Measurements from ENCODE around the gene AKT2. TPM values are rescaled to one million over a fixed set of nuclear protein-coding genes. Genes with fewer than 3 reads are reported as not detected.

The AKT2 gene
- total and polyA plus RNA-seq, 10 of the 15 experiments (the other 5 are each of a cell fraction or from before 2014, with no cell fraction given): 1.0 to 185 (median 71.5) TPM

- 83% methylated on average over 4 of the region's 4 CpGs for WGBS (ENCODE audit: insufficient coverage, insufficient replicate concordance, low lambda C conversion rate, missing lambda C conversion rate)
- ChIA-PET CTCF (no interaction called here), RAD21 (ENCODE audit: unreplicated experiment) (no interaction called here), POLR2A (no interaction called here), SMC1A (ENCODE audit: uncharacterized antibody, unreplicated experiment) (interaction anchor here (1.0 to 1.7 kb wide), 2 partner anchors 156 to 334 kb away, joined by 3 to 4 read pairs; no protein-coding TSS in a partner anchor)
- H3K9me3 ChIP-seq (replicated peaks; ENCODE audit: control insufficient read depth, insufficient read depth, low read length): no peaks in the 10 kb centered on the region
- TF ChIP-seq NRF1 (conservative IDR thresholded peaks at IDR 0.05; ENCODE audit: low read depth, low read length): no peak
- no peak for TF ChIP-seq E4F1 (IDR thresholded peaks at IDR 0.05; ENCODE audit: borderline replicate concordance, partially characterized antibody)
- no peak for TF ChIP-seq FOXK2 (IDR thresholded peaks at IDR 0.05)
- H3K27ac ChIP-seq (ENCODE audit: control insufficient read depth, insufficient read depth): no peak overlapping the region
- FAIRE-seq (no peak), DNase-seq (ENCODE audit: low read depth, low spot score) (no peak), ATAC-seq (no peak)
- no peak overlapping the region for H3K4me2 ChIP-seq (ENCODE audit: control insufficient read depth, insufficient read depth)
- no peaks in the 10 kb centered on the region for H3K27me3 ChIP-seq (replicated peaks in 1 of 2; ENCODE audit: control insufficient read depth in 2 of 2, insufficient read depth in 2 of 2, low read length in 1 of 2)
- no peak overlapping the region for H3K4me3 ChIP-seq
- no peak overlapping the region for H3K9ac ChIP-seq (ENCODE audit: control insufficient read depth, insufficient read depth, low read length)
- H3K79me2 ChIP-seq (ENCODE audit: control insufficient read depth, insufficient read depth, low read length): no peaks in the 10 kb centered on the region
- H4K20me1 ChIP-seq (ENCODE audit: control insufficient read depth, insufficient read depth): no peaks in the 10 kb centered on the region
- no peaks in the 10 kb centered on the region for H3K36me3 ChIP-seq (ENCODE audit: control insufficient read depth in 2 of 2, insufficient read depth in 2 of 2, low read length in 1 of 2)
- in situ Hi-C loops (cut with MboI) (loop anchor here (10.0 kb wide), 1 partner anchor 304 kb away; the partner anchor contains the start of gene LTBP4), intact Hi-C loops (cut with micrococcal nuclease; ENCODE audit: unreplicated experiment) (no loop called here)
- no peaks in the 10 kb centered on the region for H3K4me1 ChIP-seq (ENCODE audit: control insufficient read depth, insufficient read depth, low read length)
- no peak overlapping the region for H2AFZ ChIP-seq (ENCODE audit: control insufficient read depth, low read depth, low read length)
- no TSS peak for BruUV-seq (replicated peaks)
Observed at GRCh38 chr19:40300668-40301067, 15.5 kb upstream of the AKT2 start.

DNA sequence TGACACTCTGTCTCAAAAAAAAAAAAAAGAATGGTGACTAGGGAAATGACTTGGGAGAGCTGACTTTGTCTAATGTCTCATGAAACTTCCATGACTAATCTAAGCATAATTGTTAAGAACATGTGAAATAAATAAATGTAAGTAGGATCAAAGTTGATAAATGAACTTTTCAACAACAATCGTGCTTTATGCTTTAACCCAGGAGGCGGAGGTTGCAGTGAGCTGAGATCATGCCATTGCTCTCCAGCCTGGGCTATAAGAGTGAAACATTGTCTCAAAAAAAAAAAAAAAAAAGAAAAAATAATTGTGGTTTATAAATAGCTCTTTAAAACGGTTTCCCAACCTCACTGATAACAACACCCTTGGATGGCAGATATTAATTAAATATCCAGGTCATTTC is 12.9 kb upstream of the AKT2 start:
- DNase-seq (ENCODE audit: low read depth, low spot score) (no peak), FAIRE-seq (no peak), ATAC-seq (no peak)
- RAD21 ChIA-PET (ENCODE audit: unreplicated experiment): interaction anchor here (1.1 kb wide), 1 partner anchor 223 kb away, joined by 3 read pairs; no protein-coding TSS in a partner anchor
- CTCF ChIA-PET: interaction anchor here (0.6 to 1.0 kb wide), 5 partner anchors 9 to 1723 kb away, joined by 3 to 5 read pairs (median 4); no protein-coding TSS in a partner anchor
- H4K20me1 ChIP-seq (ENCODE audit: control insufficient read depth, insufficient read depth): no peaks in the 10 kb centered on the region
- no peaks in the 10 kb centered on the region for H3K9me3 ChIP-seq (replicated peaks; ENCODE audit: control insufficient read depth, insufficient read depth, low read length)
- intact Hi-C loops (cut with micrococcal nuclease; ENCODE audit: unreplicated experiment) (no loop called here), in situ Hi-C loops (cut with MboI) (no loop called here)
- SMC1A ChIA-PET (ENCODE audit: uncharacterized antibody, unreplicated experiment): interaction anchor here (0.9 kb wide), 1 partner anchor 12 kb away, joined by 3 read pairs; no protein-coding TSS in a partner anchor
- POLR2A ChIA-PET: interaction anchor here (0.6 kb wide), 1 partner anchor 141 kb away, joined by 4 read pairs; no protein-coding TSS in a partner anchor
- no peaks in the 10 kb centered on the region for H3K4me1 ChIP-seq (ENCODE audit: control insufficient read depth, insufficient read depth, low read length)
- no peak overlapping the region for H2AFZ ChIP-seq (ENCODE audit: control insufficient read depth, low read depth, low read length)
- no peaks in the 10 kb centered on the region for H3K27me3 ChIP-seq (replicated peaks in 1 of 2; ENCODE audit: control insufficient read depth in 2 of 2, insufficient read depth in 2 of 2, low read length in 1 of 2)
- no peak overlapping the region for H3K9ac ChIP-seq (ENCODE audit: control insufficient read depth, insufficient read depth, low read length)
- no peaks in the 10 kb centered on the region for H3K36me3 ChIP-seq (ENCODE audit: control insufficient read depth in 2 of 2, insufficient read depth in 2 of 2, low read length in 1 of 2)
- no TSS peak for BruUV-seq (replicated peaks)
- H3K79me2 ChIP-seq (ENCODE audit: control insufficient read depth, insufficient read depth, low read length): no peaks in the 10 kb centered on the region
- 64% methylated on average over 3 of the region's 3 CpGs for WGBS (ENCODE audit: insufficient coverage, insufficient replicate concordance, low lambda C conversion rate, missing lambda C conversion rate)
- H3K4me2 ChIP-seq (ENCODE audit: control insufficient read depth, insufficient read depth): no peak overlapping the region
- H3K27ac ChIP-seq (ENCODE audit: control insufficient read depth, insufficient read depth): no peak overlapping the region
- H3K4me3 ChIP-seq: no peak overlapping the region
- no peak for TF ChIP-seq SMC3 (IDR thresholded peaks at IDR 0.05; ENCODE audit: borderline replicate concordance, low read length)
- TF ChIP-seq BCL3 (IDR thresholded peaks at IDR 0.05; ENCODE audit: borderline replicate concordance, insufficient read depth, low read depth, low read length, poor library complexity, severe bottlenecking): no peak
- no peak for TF ChIP-seq FOXM1 (IDR thresholded peaks at IDR 0.05; ENCODE audit: low read depth, low read length)
- TF ChIP-seq NFXL1 (IDR thresholded peaks at IDR 0.05; ENCODE audit: borderline replicate concordance): no peak
- TF ChIP-seq RB1 (IDR thresholded peaks at IDR 0.05; ENCODE audit: borderline replicate concordance): no peak
- TF ChIP-seq PRDM15 (CRISPR knock-in tag; IDR thresholded peaks at IDR 0.05): no peak

All from GM12878 (cell line).